ENCODE measurements around the gene DLEU7. TPM values are rescaled to one million over a fixed set of nuclear protein-coding genes. Genes with fewer than 3 reads are reported as not detected.

Gene DLEU7
- total and polyA plus RNA-seq, 2 of the 13 experiments (the other 11 are each of a cell fraction or from before 2014, with no cell fraction given): not detected

GRCh38 chr13:50829896-50830295, 13.6 kb downstream of the DLEU7 start:
- Histone ChIP-seq H3K79me2 (ENCODE audit: insufficient read depth, low read length) (no peaks in the 10 kb centered on the region), H3K27me3 (ENCODE audit: control insufficient read depth in 1 of 2, insufficient read depth in 2 of 2, low read length in 2 of 2) (no peaks in the 10 kb centered on the region), H3K4me2 (ENCODE audit: low read depth, low read length) (no peak overlapping the region), H3K9ac (ENCODE audit: insufficient read depth, low read depth, low read length) (no peak overlapping the region), H4K20me1 (ENCODE audit: insufficient read depth, low read length) (no peaks in the 10 kb centered on the region), H3K4me3 (replicated peaks in 1 of 3; ENCODE audit: insufficient read depth in 1 of 3, low read depth in 2 of 3, low read length in 3 of 3) (no peak overlapping the region), H3K4me1 (ENCODE audit: insufficient read depth, low read length) (no peaks in the 10 kb centered on the region), H3K27ac (ENCODE audit: extremely low read length, insufficient read depth, low read length) (no peak overlapping the region), H3K9me3 (ENCODE audit: low read length) (no peaks in the 10 kb centered on the region), H2AFZ (ENCODE audit: low read length) (no peak overlapping the region), H3K36me3 (replicated peaks in 1 of 2; ENCODE audit: control insufficient read depth in 1 of 2, insufficient read depth in 2 of 2, low read length in 2 of 2) (no peaks in the 10 kb centered on the region)
- BruUV-seq (replicated peaks): no TSS peak
- WGBS (ENCODE audit: low lambda C conversion rate): 46% methylated on average over 2 of the region's 2 CpGs
- CTCF ChIA-PET (ENCODE audit: low intra/inter-chr PET ratio, low total read pairs): no interaction called here
- ATAC-seq: no peak
- POLR2A ChIA-PET: no interaction called here
- no peak for FAIRE-seq
- no peak for TF ChIP-seq HES4 (CRISPR knock-in tag; IDR thresholded peaks at IDR 0.05; ENCODE audit: borderline replicate concordance)
- TF ChIP-seq CEBPB (IDR thresholded peaks at IDR 0.05; ENCODE audit: borderline replicate concordance, low read depth, low read length): peak; percentile 58; the same call in 1 of the 2 replicates
- in situ Hi-C loops (cut with HindIII; ENCODE audit: extremely low pct_ligation_motif_present, low pct_unique_long_range_greater_than_20kb): no loop called here
- no peak for DNase-seq (ENCODE audit: low spot score)
- intact Hi-C loops (cut with micrococcal nuclease; ENCODE audit: unreplicated experiment): no loop called here

- ChIA-PET POLR2A (no interaction called here), CTCF (ENCODE audit: low intra/inter-chr PET ratio, low total read pairs) (no interaction called here)
- no peaks in the 10 kb centered on the region for H3K36me3 ChIP-seq (replicated peaks in 1 of 2; ENCODE audit: control insufficient read depth in 1 of 2, insufficient read depth in 2 of 2, low read length in 2 of 2)
- 55% methylated on average over 3 of the region's 3 CpGs for WGBS (ENCODE audit: low lambda C conversion rate)
- no peak overlapping the region for H3K9ac ChIP-seq (ENCODE audit: insufficient read depth, low read depth, low read length)
- no peaks in the 10 kb centered on the region for H4K20me1 ChIP-seq (ENCODE audit: insufficient read depth, low read length)
- in situ Hi-C loops (cut with HindIII; ENCODE audit: extremely low pct_ligation_motif_present, low pct_unique_long_range_greater_than_20kb) (no loop called here), intact Hi-C loops (cut with micrococcal nuclease; ENCODE audit: unreplicated experiment) (no loop called here)
- no peak overlapping the region for H2AFZ ChIP-seq (ENCODE audit: low read length)
- BruUV-seq (replicated peaks): no TSS peak
- no peak overlapping the region for H3K27ac ChIP-seq (ENCODE audit: extremely low read length, insufficient read depth, low read length)
- no peak overlapping the region for H3K4me3 ChIP-seq (replicated peaks in 1 of 3; ENCODE audit: insufficient read depth in 1 of 3, low read depth in 2 of 3, low read length in 3 of 3)
- no peak for DNase-seq (ENCODE audit: low spot score)
- H3K79me2 ChIP-seq (ENCODE audit: insufficient read depth, low read length): no peaks in the 10 kb centered on the region
- ATAC-seq: no peak
- H3K27me3 ChIP-seq (ENCODE audit: control insufficient read depth in 1 of 2, insufficient read depth in 2 of 2, low read length in 2 of 2): no peaks in the 10 kb centered on the region
- H3K4me2 ChIP-seq (ENCODE audit: low read depth, low read length): no peak overlapping the region
- TF ChIP-seq HOXA5 (CRISPR knock-in tag; IDR thresholded peaks at IDR 0.05) (no peak), GATA4 (IDR thresholded peaks at IDR 0.05; ENCODE audit: borderline replicate concordance, low read depth) (no peak), SAP130 (CRISPR knock-in tag; IDR thresholded peaks at IDR 0.05; ENCODE audit: low read depth) (no peak), ZNF704 (CRISPR knock-in tag; IDR thresholded peaks at IDR 0.05; ENCODE audit: borderline replicate concordance) (no peak), ZFP41 (CRISPR knock-in tag; IDR thresholded peaks at IDR 0.05; ENCODE audit: borderline replicate concordance) (no peak), ZNF124 (CRISPR knock-in tag; IDR thresholded peaks at IDR 0.05) (no peak)
- no peaks in the 10 kb centered on the region for H3K9me3 ChIP-seq (ENCODE audit: low read length)
- no peak for FAIRE-seq
- no peaks in the 10 kb centered on the region for H3K4me1 ChIP-seq (ENCODE audit: insufficient read depth, low read length)
These were observed 14.3 kb downstream of the DLEU7 start for GRCh38 chr13:50829226-50829625.
